ENCODE measurements around the gene GOLGA6L4. TPM values are rescaled to one million over a fixed set of nuclear protein-coding genes. Genes with fewer than 3 reads are reported as not detected.
"Not testable (repeated sequence)": the region's sequence is repeated elsewhere in the genome, so short reads cannot be mapped to it uniquely, and the experiment has no call there.

Gene GOLGA6L4
- total RNA-seq (2014; rRNA removed; shearing (Covaris generic)) = 0.03 and 0.29 TPM in 2 replicates
- 0.28 and 0.55 TPM in 2 replicates for polyA plus RNA-seq (2015; cell fraction: cytosol; rRNA removed)
- polyA plus RNA-seq (2015; cell fraction: nucleus; rRNA removed) = 1.1 and 3.2 TPM in 2 replicates

- DNase-seq (ENCODE audit: low read depth) = not testable (repeated sequence)
These were observed at the start of gene GOLGA6L4 for GRCh38 chr15:84235573-84235972. GOLGA6L4 (plus strand) TSS chr15:84235773; CDS start chr15:84235835, 62 bp downstream.

- DNase-seq (ENCODE audit: low read depth) = not testable (repeated sequence)
These were observed 42.6 kb upstream of the GOLGA6L4 start for GRCh38 chr15:84192982-84193381.

GRCh38 chr15:84195603-84196002 lies 40.0 kb upstream of the GOLGA6L4 start:
- not testable (repeated sequence) for DNase-seq (ENCODE audit: low read depth)

GRCh38 chr15:84196530-84197188 lies 38.9 kb upstream of the GOLGA6L4 start:
- DNase-seq (ENCODE audit: low read depth) = not testable (repeated sequence)

GRCh38 chr15:84199865-84200264 lies 35.7 kb upstream of the GOLGA6L4 start:
- DNase-seq (ENCODE audit: low read depth) = not testable (repeated sequence)

- not testable (repeated sequence) for DNase-seq (ENCODE audit: low read depth)
These were observed 10.9 kb downstream of the GOLGA6L4 start for GRCh38 chr15:84246441-84246840.

Small RNAs within 50 kb of the gene (small RNA-seq; reads per million reads assigned to genes)
- gene RN7SL331P (not detected), gene UBE2Q2P8 (not detected)

Data from HT1080 (cell line).